GM18499 (cell line): ENCODE measurements around the gene ASCC3.

ENCODE experiments used
- ATAC-seq: cut with Tn5 transposase; IDR thresholded peaks from one replicate; pipeline ENCODE4 v1.9.1; 2021; ENCODE audit warnings: moderate number of reproducible peaks; ENCODE audit not compliant: insufficient read depth, unreplicated experiment

The ASCC3 gene, protein sequence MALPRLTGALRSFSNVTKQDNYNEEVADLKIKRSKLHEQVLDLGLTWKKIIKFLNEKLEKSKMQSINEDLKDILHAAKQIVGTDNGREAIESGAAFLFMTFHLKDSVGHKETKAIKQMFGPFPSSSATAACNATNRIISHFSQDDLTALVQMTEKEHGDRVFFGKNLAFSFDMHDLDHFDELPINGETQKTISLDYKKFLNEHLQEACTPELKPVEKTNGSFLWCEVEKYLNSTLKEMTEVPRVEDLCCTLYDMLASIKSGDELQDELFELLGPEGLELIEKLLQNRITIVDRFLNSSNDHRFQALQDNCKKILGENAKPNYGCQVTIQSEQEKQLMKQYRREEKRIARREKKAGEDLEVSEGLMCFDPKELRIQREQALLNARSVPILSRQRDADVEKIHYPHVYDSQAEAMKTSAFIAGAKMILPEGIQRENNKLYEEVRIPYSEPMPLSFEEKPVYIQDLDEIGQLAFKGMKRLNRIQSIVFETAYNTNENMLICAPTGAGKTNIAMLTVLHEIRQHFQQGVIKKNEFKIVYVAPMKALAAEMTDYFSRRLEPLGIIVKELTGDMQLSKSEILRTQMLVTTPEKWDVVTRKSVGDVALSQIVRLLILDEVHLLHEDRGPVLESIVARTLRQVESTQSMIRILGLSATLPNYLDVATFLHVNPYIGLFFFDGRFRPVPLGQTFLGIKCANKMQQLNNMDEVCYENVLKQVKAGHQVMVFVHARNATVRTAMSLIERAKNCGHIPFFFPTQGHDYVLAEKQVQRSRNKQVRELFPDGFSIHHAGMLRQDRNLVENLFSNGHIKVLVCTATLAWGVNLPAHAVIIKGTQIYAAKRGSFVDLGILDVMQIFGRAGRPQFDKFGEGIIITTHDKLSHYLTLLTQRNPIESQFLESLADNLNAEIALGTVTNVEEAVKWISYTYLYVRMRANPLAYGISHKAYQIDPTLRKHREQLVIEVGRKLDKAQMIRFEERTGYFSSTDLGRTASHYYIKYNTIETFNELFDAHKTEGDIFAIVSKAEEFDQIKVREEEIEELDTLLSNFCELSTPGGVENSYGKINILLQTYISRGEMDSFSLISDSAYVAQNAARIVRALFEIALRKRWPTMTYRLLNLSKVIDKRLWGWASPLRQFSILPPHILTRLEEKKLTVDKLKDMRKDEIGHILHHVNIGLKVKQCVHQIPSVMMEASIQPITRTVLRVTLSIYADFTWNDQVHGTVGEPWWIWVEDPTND (N-terminal part only)

DNA sequence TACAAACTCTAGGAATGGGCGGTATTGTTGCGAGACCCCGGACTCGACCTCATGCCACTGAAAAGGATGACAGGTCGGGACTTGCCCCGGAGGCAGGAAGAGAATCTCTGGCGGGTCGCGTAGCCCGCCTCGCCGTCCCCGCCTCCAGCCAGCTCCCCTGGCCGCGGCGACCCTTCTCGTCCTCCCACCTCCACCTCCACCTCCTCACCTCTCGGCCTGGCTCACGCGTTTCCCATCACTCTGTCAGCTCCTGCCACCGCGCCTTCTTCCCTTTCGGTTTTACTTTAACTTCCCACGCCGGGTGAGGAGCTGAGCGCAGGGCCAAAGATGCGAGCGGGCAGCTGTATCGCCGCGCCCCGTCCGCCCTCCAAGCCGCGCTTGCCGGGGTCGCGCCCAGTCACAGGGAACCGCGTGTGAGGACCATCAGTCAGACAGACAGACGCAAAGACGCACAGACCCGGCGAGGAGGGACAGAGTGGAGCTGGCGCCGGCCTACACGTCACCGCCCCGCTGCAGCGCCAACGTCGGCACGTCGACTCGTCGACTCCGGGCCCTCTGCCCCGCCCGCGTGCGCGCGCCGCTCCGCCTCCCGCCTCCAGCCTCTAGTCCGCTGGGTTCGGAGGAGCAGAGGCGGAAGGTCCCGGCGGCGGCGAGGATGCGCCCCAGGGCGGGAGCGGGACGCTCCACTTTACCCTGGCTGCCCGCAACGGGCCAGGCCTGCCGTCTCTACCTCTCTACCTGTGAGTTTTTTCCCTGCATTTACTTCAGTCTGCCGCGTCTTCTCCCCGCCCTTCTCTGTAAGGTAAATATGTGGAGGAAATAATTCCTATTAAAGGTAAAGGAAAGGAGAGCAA, at the start of gene ASCC3:
TSS of gene ASCC3 (minus strand) at position 477 of the 854 bp plus-strand sequence. CDS start 13,332 bp downstream, outside the sequence.
- peak; percentile 90 for ATAC-seq

DNA sequence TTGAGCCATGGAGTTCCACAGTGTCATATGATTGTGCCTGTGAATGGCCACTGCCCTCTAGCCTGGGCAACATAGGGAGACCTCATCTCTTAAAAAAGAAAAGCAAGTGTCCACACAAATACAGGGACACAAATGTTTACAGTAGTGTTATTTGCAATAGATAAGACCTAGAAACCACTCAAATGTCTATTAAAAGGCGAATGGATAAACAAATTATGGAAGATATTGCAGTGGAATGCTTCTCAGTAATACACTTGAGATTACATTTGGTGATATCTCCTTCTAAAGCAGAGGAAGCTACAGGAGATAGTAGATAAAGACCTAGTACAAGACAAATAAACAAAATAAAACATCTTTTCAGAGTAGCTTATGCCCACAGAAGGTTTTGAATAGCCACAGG, 44.6 kb upstream of the ASCC3 start:
- no peak for ATAC-seq

DNA sequence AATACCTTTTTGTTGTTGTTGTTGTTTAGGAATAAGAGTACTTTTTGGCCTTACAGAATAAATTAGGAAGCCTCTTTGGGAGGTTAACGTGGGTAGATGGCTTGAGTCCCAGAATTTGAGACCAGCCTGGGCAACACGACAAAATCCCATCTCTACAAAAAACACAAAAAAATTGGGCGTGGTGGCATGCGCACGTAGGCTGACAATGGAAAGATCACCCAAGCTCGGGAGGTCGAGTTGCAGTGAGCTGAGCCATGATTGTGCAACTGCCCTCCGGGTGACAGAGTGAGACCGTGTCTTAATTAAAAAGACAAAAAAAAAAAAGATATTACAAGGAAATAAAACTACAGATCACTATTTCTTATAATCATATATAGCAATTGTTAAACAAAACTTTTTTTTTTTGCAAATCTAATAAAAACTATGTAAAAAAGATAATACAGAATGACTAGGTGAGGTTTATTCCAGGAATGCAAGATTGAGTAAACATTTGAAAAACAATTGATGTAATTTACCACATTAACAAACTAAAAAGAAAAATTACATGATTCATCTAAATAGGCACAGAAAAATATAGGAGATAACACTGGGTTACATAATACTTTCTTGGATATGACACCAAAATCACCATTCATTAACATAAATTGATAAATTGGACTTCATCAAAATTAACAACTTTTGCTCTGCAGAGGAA, 43.6 kb upstream of the ASCC3 start:
- ATAC-seq: no peak

DNA sequence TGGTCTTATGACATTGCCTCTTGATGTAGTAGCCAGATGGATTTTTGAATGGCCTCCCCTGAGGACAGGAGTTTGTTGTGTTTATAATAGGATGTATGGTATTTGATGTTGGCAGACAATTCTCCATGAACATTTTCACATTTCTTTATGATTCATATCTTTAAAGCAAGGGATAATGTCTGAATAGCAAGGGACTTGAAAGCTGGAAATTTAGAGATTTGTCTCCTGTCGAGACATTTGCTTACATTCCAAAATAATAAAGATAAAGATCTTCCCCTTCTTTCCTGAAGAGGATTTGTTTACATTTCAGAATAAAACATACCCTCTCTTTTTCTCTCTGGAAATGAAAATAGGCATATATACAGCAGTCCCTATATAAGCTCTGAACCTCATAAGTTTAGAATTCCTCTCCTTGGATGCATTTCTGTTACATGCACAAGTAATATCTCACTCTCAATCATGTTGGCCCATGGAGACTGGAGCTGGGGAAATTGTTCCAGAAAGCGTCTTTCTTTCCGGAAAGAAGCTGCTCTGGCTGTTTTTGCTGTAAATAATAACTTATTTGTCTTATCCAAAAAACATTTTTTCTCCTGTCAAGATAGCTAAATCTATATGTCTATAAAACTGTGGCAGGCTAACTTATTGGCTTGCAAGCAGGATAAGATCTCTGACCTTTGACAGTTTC, 42.5 kb upstream of the ASCC3 start:
- ATAC-seq: no peak

- ATAC-seq: no peak
Observed at GRCh38 chr6:100920028-100920605, 39.0 kb upstream of the ASCC3 start.

DNA sequence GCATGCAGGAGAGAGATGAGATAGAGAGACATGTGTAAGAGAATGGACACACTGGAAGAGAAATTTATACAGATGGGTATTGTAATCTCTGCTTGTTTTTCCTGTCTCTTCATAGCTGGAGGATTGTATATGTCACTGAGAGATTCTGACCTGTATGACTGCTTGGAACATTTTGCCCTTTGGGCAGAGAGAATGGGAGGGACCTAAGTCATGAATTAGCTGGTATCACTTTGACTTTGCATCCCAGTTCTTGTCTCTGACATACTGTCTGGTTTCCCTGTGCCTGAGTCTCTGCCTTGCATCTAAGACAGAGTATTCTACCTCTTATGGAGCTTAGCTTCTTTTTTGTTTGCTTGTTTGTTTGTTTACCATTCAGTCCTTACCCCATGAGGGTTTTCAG, 37.0 kb upstream of the ASCC3 start:
- no peak for ATAC-seq

DNA sequence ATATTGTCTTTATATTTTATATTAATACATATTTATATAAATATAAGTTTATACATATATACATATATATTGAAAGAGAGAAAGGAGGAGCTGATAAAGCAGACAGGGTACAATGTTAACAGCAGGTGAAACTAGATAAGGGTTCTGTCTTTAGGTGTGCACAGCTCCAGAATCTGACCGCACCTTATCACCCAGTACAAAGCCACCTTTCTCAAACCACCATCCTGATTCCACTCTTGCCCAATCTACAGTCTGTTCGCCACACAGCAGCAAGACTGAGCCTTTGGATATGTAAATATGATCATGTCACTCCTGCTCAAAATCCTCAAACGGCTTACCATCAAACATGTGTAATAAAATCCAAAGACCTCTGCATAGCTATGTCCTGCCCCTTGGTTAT, 34.7 kb upstream of the ASCC3 start:
- no peak for ATAC-seq

DNA sequence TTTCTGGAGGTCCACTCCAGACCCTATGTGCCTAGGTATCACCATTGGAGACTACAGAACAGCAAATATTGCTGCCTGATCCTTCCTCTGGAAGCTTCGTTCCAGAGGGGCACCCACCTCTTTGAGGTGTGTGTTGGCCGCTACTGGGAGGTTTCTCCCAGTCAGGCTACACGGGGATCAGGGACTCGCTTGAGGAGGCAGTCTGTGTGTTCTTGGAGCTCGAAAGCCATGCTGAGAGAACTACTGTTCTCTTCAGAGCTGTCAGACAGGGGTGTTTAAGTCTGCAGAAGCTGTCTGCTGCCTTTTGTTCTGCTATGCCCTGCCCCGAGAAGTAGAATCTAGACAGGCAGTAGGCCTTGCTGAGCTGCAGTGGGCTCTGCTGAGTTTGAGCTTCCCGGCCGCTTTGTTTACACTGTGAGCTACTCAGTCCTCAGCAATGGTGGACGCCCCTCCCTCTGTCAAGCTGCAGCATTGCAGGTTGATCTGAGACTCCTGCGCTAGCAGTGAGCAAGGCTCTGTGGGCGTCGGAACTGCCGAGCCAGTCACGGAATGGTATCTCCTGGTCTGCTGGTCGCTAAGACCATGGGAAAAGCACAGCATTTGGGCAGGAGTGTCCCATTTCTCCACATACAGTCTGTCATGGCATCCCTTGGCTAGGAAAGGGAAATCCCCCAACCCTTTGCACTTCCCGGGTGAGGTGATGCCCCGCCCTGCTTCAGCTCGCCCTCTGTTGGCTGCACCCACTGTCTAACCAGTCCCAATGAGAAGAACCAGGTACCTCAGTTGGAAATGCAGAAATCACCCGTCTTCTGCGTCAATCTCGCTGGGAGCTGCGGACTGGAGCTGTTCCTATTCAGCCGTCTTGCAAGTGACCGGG, 32.5 kb upstream of the ASCC3 start:
- ATAC-seq: no peak

GRCh38 chr6:100906325-100906724, 25.2 kb upstream of the ASCC3 start:
- no peak for ATAC-seq

DNA sequence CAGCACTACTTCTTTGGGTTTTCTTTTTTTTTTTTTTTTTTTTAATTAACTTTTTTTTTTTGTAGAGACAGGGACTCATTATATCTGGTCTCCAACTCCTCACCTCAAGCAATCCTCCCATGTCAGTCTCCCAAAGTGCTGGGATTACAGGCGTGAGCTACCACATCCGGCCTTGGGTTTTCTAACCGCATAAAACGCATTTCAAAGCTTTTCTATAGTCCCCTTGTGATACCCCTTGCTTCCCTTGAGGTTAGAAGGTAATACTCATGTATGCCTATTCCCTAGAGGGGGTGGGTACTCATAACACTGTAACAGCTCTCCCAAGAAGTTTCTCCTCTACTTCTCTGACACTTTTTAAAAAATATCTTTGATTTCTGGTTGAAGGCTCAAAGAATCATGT, 23.9 kb upstream of the ASCC3 start:
- ATAC-seq: no peak

GRCh38 chr6:100904316-100904715, 23.2 kb upstream of the ASCC3 start:
- ATAC-seq: no peak

GRCh38 chr6:100901582-100901981, 20.5 kb upstream of the ASCC3 start:
- no peak for ATAC-seq

DNA sequence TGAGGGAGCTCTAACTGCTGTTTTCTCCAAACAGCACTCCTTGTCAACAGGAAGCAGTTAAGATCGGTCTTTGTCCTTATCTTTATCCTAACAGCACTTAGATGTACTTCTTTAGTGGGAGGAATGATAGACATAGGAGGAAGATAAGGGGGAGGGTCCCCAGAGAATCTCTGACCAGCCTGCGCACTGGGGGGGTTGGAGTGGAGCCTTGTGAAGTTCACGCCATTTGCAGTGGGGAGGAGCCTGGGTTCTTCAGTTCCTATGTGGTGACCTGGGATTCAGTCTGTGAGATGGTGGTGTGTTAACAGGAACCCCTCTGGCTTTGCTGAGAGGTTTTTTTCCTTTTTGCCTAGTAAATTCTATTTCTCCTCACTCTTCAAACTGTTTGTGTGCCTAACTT, 18.1 kb upstream of the ASCC3 start:
- ATAC-seq: no peak

DNA sequence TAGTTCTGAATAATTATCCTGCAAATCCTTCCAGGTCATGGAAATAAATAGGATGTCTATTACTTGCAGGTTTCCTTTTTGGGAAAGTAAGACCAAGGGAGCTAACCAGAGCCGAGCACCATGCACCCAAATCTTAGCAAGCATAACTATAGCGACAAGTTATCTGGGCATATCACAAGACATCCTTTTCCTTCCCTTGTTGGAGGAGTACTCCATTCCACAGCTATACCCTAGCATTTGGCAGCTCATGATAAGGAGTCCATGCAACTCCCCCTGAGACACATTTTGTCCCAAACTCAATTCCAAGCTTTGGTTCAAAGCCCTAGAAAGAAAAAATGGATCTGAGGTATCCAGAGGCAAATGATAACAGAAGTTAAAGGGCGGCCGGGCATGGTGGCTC, 16.5 kb upstream of the ASCC3 start:
- no peak for ATAC-seq

DNA sequence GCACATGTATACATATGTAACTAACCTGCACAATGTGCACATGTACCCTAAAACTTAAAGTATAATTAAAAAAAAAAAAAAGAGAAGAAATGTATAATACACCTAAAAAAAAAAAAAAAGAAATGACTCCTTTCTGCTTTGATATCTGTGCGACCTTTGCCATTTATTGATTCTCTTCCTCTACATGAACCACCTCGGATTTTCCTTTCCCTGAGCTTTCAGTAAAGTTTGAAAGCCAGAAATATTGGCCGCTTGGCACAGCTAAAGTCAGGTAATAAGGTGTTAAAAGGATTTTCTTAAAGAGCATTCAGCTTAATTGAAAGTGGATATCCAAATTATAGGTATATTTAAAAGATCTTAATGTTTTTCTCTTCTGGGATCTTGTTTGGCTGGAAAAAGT, 12.6 kb upstream of the ASCC3 start:
- ATAC-seq: no peak

DNA sequence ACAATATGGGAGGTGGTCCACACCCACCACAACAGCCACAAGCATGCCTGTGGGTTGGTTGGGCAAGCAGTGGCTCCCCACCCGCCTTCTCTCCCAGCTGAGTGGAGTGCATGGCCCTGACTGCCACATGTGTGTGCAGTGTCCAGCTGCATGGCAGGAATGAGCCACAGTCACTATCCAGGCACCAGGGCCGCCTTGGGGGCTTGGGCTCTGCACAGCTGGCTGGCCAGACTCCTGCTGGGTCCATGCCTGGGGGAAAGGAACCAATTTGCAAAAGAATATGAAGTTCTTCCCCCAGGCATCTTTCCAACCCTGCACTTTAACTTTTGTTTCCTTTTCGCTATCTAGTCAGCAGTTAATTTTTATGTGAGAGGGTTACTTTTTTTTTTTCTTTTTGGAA, 11.6 kb upstream of the ASCC3 start:
- no peak for ATAC-seq

- ATAC-seq: no peak
Observed at GRCh38 chr6:100892116-100892515, 11.0 kb upstream of the ASCC3 start.
